AG09309 (cell line): Measurements from ENCODE around the gene SLC29A3.

ENCODE experiments used
- DNase-seq: peaks from one replicate; pipeline ENCODE4 v3.0.0-alpha.2; 2010; ENCODE audit warnings: low read depth
- H3K4me3 ChIP-seq: 2 replicates; pipeline ENCODE4 v1.5.1; 2011; ENCODE audit warnings: mild to moderate bottlenecking, low read depth, low read length, moderate library complexity; ENCODE audit not compliant: control insufficient read depth
- CTCF ChIP-seq: IDR thresholded peaks from 2 replicates; pipeline ENCODE4 v1.5.1; 2011; ENCODE audit warnings: mild to moderate bottlenecking, low read depth, low read length, inconsistent platforms; ENCODE audit not compliant: insufficient read depth, control insufficient read depth; ENCODE audit errors: missing control alignments

The SLC29A3 gene

GRCh38 chr10:71343392-71343773 is 24.3 kb downstream of the SLC29A3 start:
- DNase-seq, result no peak
- H3K4me3 ChIP-seq, result no peak overlapping the region
- TF ChIP-seq CTCF, result no peak

- DNase-seq, result no peak
- TF ChIP-seq CTCF, result no peak
- H3K4me3 ChIP-seq, result no peak overlapping the region
Measured at GRCh38 chr10:71344154-71344925, 25.3 kb downstream of the SLC29A3 start.

GRCh38 chr10:71344993-71345480 is 26.0 kb downstream of the SLC29A3 start:
- no peak for DNase-seq
- no peak overlapping the region for H3K4me3 ChIP-seq
- no peak for TF ChIP-seq CTCF

GRCh38 chr10:71345694-71346093 is 26.6 kb downstream of the SLC29A3 start:
- DNase-seq, result no peak
- H3K4me3 ChIP-seq, result no peak overlapping the region
- no peak for TF ChIP-seq CTCF

- no peak for TF ChIP-seq CTCF
- DNase-seq, result no peak
- no peak overlapping the region for H3K4me3 ChIP-seq
Measured at GRCh38 chr10:71346731-71347130, 27.7 kb downstream of the SLC29A3 start.

- DNase-seq, result no peak
- TF ChIP-seq CTCF, result no peak
- H3K4me3 ChIP-seq, result no peak overlapping the region
Measured at GRCh38 chr10:71347587-71348395, 28.7 kb downstream of the SLC29A3 start.
